Measurements from ENCODE around the gene ETFA. TPM values are rescaled to one million over a fixed set of nuclear protein-coding genes. Genes with fewer than 3 reads are reported as not detected.

The ETFA gene
- total and polyA plus RNA-seq, 2 donors = 83.5 to 116 TPM

DNA sequence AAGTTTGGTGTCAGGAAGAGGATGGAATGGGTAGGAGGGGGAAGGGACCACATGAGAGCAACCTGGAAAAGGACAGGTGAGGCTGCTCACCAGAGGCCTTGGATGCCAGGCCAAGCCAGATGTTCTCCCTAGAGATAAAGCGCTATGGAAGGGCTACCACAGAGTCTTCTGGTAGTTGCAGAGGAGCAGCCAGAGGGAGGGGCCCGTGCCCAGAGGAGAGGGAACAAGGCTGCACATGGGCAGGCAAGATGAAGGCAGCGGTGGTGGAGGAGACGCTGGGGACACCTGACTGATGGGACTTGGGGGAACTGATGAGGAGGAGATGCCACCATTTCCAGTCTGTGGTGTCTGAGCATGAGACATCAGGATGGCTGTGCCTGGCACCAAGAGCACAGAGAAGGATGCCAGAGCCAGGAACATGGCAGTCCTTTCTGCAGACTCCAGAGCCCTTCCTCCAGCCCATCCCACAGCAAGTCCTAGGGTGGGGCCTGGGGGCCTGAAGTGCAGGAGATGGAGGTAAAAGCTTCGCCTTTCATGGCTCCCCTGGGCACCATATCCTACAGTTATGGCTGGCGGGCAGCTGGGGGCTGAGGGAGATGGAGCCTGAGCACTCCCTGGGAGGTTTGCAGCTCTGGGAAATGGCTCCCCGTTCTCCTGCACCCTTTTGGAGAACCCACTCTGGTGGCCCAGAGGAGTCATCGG is 103.0 kb downstream of the ETFA start:
- Histone ChIP-seq H3K36me3 (ENCODE audit: control insufficient read depth in 2 of 2, insufficient read depth in 2 of 2, low read length in 1 of 2) (peaks cover 9 to 15% of the 10 kb centered on the region in 2 donors), H3K4me1 (ENCODE audit: control insufficient read depth in 2 of 2, insufficient read depth in 2 of 2, low read length in 2 of 2) (peaks cover 0 to 4% of the 10 kb centered on the region in 2 donors), H3K27me3 (ENCODE audit: control insufficient read depth in 2 of 2, insufficient read depth in 1 of 2, low read length in 1 of 2) (no peaks in the 10 kb centered on the region), H3K9me3 (ENCODE audit: control insufficient read depth in 2 of 2, insufficient read depth in 1 of 2, low read length in 1 of 2) (no peaks in the 10 kb centered on the region), H3K4me3 (ENCODE audit: low read length in 2 of 2) (no peak overlapping the region), H3K27ac (ENCODE audit: low read depth in 1 of 2, low read length in 1 of 2) (no peak overlapping the region)
- DNase-seq (ENCODE audit: low read depth in 6 of 9, low spot score in 9 of 9) = no peak
- 98% methylated on average over 8 of the region's 8 CpGs for WGBS

DNA sequence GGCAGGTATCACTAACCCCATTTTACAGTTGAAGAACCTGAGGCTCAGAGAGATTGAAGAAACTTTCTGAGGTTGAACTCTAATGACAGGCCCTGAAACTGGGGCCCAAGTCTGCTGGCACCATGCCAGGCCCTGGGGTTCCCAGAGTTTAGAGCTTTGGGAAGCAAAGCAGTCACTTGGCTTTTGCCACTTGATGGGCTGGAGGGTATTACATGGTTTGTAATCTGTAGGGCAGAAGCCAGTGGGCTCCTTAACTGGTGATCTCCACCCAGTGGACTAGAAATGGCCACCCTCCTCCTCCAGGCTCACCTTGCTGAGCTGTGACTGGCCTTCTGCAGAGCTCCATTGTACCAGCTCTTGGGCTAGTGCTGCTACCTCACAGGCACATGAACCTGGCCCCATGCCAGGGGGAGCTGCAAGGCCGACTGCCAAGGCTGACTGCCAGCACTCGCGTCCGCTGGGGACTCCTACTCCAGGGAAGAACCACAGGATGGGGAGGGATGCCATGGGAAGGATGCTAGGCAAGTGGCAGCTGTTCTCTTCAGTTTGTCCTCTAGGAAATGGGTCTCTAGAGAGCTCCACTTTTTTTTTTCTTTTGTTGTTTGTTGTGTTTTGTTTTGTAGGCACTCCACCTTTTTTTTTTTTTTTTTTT is 104.8 kb downstream of the ETFA start:
- H3K4me3 ChIP-seq (ENCODE audit: low read length in 2 of 2) = no peak overlapping the region
- WGBS = 93% methylated on average over 4 of the region's 4 CpGs
- no peak overlapping the region for H3K27ac ChIP-seq (ENCODE audit: low read depth in 1 of 2, low read length in 1 of 2)
- H3K9me3 ChIP-seq (ENCODE audit: control insufficient read depth in 2 of 2, insufficient read depth in 1 of 2, low read length in 1 of 2) = no peaks in the 10 kb centered on the region
- no peak for DNase-seq (ENCODE audit: low read depth in 6 of 9, low spot score in 9 of 9)
- H3K4me1 ChIP-seq (ENCODE audit: control insufficient read depth in 2 of 2, insufficient read depth in 2 of 2, low read length in 2 of 2) = peaks cover 0 to 4% of the 10 kb centered on the region in 2 donors
- no peaks in the 10 kb centered on the region for H3K27me3 ChIP-seq (ENCODE audit: control insufficient read depth in 2 of 2, insufficient read depth in 1 of 2, low read length in 1 of 2)
- peaks cover 5 to 8% of the 10 kb centered on the region in 2 donors for H3K36me3 ChIP-seq (ENCODE audit: control insufficient read depth in 2 of 2, insufficient read depth in 2 of 2, low read length in 1 of 2)

DNA sequence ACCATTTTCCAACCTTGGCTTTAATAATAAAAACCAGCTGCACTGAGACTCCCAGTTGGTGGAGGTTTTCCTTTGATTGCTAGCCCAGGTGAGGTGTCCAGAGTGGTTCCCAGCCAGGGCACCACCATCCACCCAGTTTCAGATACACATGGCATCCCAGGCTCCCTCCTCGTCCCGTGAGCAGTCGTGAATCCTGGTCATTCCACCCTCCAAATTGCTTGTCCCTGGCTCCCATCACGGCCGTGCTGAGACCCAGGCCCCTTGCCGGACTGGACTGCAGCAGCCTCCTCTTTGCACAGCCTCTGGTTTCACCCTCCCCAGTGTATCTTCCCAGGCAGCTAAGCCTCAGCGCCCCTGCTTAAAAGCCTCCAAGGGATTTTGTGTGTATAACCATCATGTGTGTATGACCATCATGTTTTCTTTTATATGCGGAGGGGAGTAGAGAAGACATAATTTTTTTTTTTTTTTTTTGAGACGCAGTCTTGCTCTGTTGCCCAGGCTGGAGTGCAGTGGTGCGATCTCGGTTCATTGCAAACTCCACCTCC is 106.3 kb downstream of the ETFA start:
- Histone ChIP-seq H3K27ac (ENCODE audit: low read depth in 1 of 2, low read length in 1 of 2) (no peak overlapping the region), H3K4me3 (ENCODE audit: low read length in 2 of 2) (no peak overlapping the region), H3K36me3 (ENCODE audit: control insufficient read depth in 2 of 2, insufficient read depth in 2 of 2, low read length in 1 of 2) (peaks cover 0 to 3% of the 10 kb centered on the region in 2 donors), H3K4me1 (ENCODE audit: control insufficient read depth in 2 of 2, insufficient read depth in 2 of 2, low read length in 2 of 2) (peaks cover 0 to 4% of the 10 kb centered on the region in 2 donors), H3K9me3 (ENCODE audit: control insufficient read depth in 2 of 2, insufficient read depth in 1 of 2, low read length in 1 of 2) (no peaks in the 10 kb centered on the region), H3K27me3 (ENCODE audit: control insufficient read depth in 2 of 2, insufficient read depth in 1 of 2, low read length in 1 of 2) (no peaks in the 10 kb centered on the region)
- DNase-seq (ENCODE audit: low read depth in 6 of 9, low spot score in 9 of 9) = no peak
- 97% methylated on average over 11 of the region's 11 CpGs for WGBS

DNA sequence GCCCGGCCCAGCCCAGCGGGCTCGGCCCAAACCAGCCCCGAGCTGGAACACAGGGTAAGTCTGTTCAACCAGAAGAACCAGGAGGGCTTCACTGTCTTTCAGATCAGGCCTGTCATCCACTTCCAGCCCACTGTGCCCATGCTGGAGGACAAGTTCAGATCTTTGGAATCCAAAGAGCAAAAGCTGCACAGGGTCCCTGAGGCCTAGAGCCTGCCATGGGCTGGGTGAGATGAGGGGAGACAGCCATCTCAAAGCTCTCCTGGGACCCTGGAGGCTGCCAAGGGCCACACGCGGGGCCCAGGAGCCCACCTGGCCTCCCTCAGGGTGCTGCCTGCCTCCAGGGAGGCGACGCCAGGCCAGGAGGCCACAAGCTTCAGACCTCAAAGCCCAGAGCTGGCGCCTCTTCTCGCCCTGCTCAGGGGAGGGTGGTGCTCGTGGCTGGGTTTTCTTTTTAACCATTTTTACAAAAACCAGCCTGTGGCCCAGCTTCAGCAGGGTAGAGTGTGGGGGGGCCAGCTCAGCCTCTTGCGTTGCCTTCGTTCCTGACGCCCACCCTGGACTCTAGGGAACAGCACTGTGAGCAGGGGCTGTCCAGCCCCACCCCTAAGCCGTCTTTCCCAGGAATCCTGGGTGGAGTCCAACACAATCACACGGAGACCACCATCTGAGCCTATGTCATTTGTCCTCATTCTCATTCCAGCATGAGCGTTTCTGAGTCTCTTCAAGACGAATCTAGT is 107.0 kb downstream of the ETFA start:
- no peak overlapping the region for H3K27ac ChIP-seq (ENCODE audit: low read depth in 1 of 2, low read length in 1 of 2)
- no peaks in the 10 kb centered on the region for H3K9me3 ChIP-seq (ENCODE audit: control insufficient read depth in 2 of 2, insufficient read depth in 1 of 2, low read length in 1 of 2)
- no peaks in the 10 kb centered on the region for H3K27me3 ChIP-seq (ENCODE audit: control insufficient read depth in 2 of 2, insufficient read depth in 1 of 2, low read length in 1 of 2)
- peaks cover 0 to 7% of the 10 kb centered on the region in 2 donors for H3K4me1 ChIP-seq (ENCODE audit: control insufficient read depth in 2 of 2, insufficient read depth in 2 of 2, low read length in 2 of 2)
- 94% methylated on average over 18 of the region's 18 CpGs for WGBS
- no peak for DNase-seq (ENCODE audit: low read depth in 6 of 9, low spot score in 9 of 9)
- peaks cover 0 to under 1% of the 10 kb centered on the region in 2 donors for H3K36me3 ChIP-seq (ENCODE audit: control insufficient read depth in 2 of 2, insufficient read depth in 2 of 2, low read length in 1 of 2)
- H3K4me3 ChIP-seq (ENCODE audit: low read length in 2 of 2) = no peak overlapping the region

DNA sequence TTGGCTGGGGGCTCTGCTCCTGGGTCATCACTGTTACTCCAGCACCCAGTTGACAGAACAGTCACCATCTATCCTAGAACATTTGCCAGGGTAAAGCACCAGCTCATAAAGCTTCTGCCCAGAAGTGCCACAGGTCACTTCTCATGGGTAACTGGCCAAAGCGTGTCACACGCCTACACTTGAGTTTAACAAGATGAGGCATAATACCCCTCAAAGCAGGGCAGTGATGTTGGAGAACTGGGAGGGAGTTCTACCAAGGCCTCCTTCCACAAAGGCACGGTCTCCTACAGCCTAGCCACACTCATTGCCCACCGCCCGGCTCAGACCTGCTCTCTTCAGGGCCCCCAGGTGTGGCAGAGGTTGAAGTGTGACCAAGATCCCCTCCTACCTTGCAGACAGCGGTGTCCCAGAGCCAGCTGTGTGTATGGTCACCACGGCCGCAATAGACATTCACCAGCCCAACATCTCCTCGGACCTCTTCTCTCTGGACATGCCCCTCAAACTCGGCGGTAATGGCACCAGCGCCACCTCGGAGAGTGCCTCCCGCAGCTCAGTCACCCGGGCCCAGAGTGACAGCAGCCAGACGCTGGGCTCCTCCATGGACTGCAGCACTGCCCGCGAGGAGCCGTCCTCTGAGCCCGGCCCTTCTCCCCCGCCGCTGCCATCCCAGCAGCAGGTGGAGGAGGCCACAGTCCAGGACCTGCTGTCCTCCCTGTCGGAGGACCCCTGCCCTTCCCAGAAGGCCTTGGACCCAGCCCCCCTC is 107.7 kb downstream of the ETFA start:
- Histone ChIP-seq H3K36me3 (ENCODE audit: control insufficient read depth in 2 of 2, insufficient read depth in 2 of 2, low read length in 1 of 2) (no peaks in the 10 kb centered on the region), H3K9me3 (ENCODE audit: control insufficient read depth in 2 of 2, insufficient read depth in 1 of 2, low read length in 1 of 2) (no peaks in the 10 kb centered on the region), H3K27ac (ENCODE audit: low read depth in 1 of 2, low read length in 1 of 2) (no peak overlapping the region), H3K27me3 (ENCODE audit: control insufficient read depth in 2 of 2, insufficient read depth in 1 of 2, low read length in 1 of 2) (no peaks in the 10 kb centered on the region), H3K4me3 (ENCODE audit: low read length in 2 of 2) (no peak overlapping the region), H3K4me1 (ENCODE audit: control insufficient read depth in 2 of 2, insufficient read depth in 2 of 2, low read length in 2 of 2) (peaks cover 0 to 6% of the 10 kb centered on the region in 2 donors)
- 94% methylated on average over 23 of the region's 23 CpGs for WGBS
- DNase-seq (ENCODE audit: low read depth in 6 of 9, low spot score in 9 of 9) = no peak

DNA sequence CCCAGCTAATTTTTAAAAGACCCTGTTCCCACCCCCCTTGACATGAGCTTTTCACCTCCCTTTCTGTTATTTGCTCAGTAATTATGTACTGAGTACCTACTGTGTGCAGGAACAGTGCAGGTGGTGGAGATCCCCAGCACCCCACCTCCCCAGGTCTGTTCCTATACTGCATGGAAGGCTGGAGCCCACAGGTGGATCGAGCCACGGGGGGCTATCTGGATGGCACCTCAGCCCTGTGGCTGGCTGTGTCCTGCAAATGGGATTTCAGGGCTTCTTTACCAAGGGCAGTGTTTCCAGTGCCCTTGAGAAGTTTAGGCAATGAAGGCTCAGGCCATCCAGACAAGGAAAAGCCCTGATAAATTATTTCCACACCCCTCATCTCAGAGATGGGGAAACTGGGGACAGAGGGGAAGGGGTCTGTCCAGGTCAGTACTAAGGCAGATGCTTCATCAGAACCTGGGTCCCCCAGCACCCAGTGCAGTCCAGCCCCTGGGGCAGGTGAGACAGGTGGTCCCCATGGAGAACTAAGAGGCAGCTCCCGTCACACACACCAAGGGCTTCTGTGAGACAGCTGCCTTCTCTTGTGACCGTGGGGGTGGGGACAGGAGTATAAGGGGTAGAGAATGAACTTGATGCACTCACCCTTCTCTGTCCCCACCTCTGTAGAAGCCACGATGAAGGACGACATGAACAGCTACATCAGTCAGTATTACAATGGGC is 109.6 kb downstream of the ETFA start:
- Histone ChIP-seq H3K4me3 (ENCODE audit: low read length in 2 of 2) (no peak overlapping the region), H3K4me1 (ENCODE audit: control insufficient read depth in 2 of 2, insufficient read depth in 2 of 2, low read length in 2 of 2) (peaks cover 0 to 7% of the 10 kb centered on the region in 2 donors), H3K36me3 (ENCODE audit: control insufficient read depth in 2 of 2, insufficient read depth in 2 of 2, low read length in 1 of 2) (no peaks in the 10 kb centered on the region), H3K27me3 (ENCODE audit: control insufficient read depth in 2 of 2, insufficient read depth in 1 of 2, low read length in 1 of 2) (no peaks in the 10 kb centered on the region), H3K9me3 (ENCODE audit: control insufficient read depth in 2 of 2, insufficient read depth in 1 of 2, low read length in 1 of 2) (no peaks in the 10 kb centered on the region), H3K27ac (ENCODE audit: low read depth in 1 of 2, low read length in 1 of 2) (no peak overlapping the region)
- 95% methylated on average over 6 of the region's 6 CpGs for WGBS
- DNase-seq (ENCODE audit: low read depth in 6 of 9, low spot score in 9 of 9) = no peak

DNA sequence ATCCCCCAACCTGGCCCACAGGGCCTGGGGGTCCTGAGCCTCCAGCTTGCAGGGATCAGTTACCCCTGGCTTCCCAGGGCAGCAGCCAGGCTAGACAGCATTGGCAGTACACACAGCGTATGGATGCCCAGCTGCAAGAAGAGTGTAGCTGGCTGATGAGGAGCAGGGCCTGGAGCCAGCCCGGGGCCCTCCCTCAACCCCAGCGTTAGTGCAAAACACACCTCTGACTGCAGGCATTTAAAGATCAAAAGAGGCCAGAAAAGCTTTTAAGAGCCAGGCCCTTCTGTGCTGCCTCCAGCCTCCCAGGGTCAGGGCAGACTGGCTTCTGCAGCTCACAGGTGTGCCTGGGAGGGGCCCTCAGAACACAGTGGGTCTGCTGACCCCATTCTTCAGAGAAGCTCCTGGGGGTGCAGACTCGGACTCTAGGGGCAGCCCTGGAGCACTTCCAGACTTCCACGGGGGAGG is 110.6 kb downstream of the ETFA start:
- H3K4me1 ChIP-seq (ENCODE audit: control insufficient read depth in 2 of 2, insufficient read depth in 2 of 2, low read length in 2 of 2) = peaks cover 0 to 15% of the 10 kb centered on the region in 2 donors
- no peaks in the 10 kb centered on the region for H3K27me3 ChIP-seq (ENCODE audit: control insufficient read depth in 2 of 2, insufficient read depth in 1 of 2, low read length in 1 of 2)
- no peak overlapping the region for H3K27ac ChIP-seq (ENCODE audit: low read depth in 1 of 2, low read length in 1 of 2)
- no peak for DNase-seq (ENCODE audit: low read depth in 6 of 9, low spot score in 9 of 9)
- no peak overlapping the region for H3K4me3 ChIP-seq (ENCODE audit: low read length in 2 of 2)
- no peaks in the 10 kb centered on the region for H3K9me3 ChIP-seq (ENCODE audit: control insufficient read depth in 2 of 2, insufficient read depth in 1 of 2, low read length in 1 of 2)
- 89% methylated on average over 5 of the region's 5 CpGs for WGBS
- H3K36me3 ChIP-seq (ENCODE audit: control insufficient read depth in 2 of 2, insufficient read depth in 2 of 2, low read length in 1 of 2) = no peaks in the 10 kb centered on the region

DNA sequence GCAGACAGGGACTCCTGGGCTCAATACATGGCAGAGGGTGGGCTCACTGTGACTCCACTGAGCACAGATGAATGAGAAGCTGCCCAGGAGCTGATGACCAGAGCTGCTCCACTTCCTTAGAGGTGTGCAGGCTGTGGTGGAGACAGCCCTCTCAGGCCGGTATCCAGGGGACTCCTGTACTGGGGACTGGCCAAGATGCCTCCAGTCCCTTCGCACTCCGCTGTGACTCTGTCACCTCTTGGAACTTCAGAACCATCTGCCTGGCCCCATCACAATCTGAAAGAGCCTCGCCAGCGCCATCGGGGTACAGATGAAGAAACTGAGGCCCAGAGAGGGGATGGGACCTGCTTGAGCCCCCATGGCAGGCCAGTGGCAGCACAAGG is 111.2 kb downstream of the ETFA start:
- Histone ChIP-seq H3K9me3 (ENCODE audit: control insufficient read depth in 2 of 2, insufficient read depth in 1 of 2, low read length in 1 of 2) (no peaks in the 10 kb centered on the region), H3K27ac (ENCODE audit: low read depth in 1 of 2, low read length in 1 of 2) (no peak overlapping the region), H3K27me3 (ENCODE audit: control insufficient read depth in 2 of 2, insufficient read depth in 1 of 2, low read length in 1 of 2) (no peaks in the 10 kb centered on the region), H3K4me1 (ENCODE audit: control insufficient read depth in 2 of 2, insufficient read depth in 2 of 2, low read length in 2 of 2) (peaks cover 0 to 15% of the 10 kb centered on the region in 2 donors), H3K36me3 (ENCODE audit: control insufficient read depth in 2 of 2, insufficient read depth in 2 of 2, low read length in 1 of 2) (no peaks in the 10 kb centered on the region), H3K4me3 (ENCODE audit: low read length in 2 of 2) (no peak overlapping the region)
- WGBS = 97% methylated on average over 6 of the region's 6 CpGs
- DNase-seq (ENCODE audit: low read depth in 6 of 9, low spot score in 9 of 9) = no peak
